Measurements from ENCODE around the gene TUBD1. TPM values are rescaled to one million over a fixed set of nuclear protein-coding genes. Genes with fewer than 3 reads are reported as not detected.

The TUBD1 gene
- total and polyA plus RNA-seq, 2 of the 13 experiments (the other 11 are each of a cell fraction or from before 2014, with no cell fraction given): 18.2 to 25.9 TPM

DNA sequence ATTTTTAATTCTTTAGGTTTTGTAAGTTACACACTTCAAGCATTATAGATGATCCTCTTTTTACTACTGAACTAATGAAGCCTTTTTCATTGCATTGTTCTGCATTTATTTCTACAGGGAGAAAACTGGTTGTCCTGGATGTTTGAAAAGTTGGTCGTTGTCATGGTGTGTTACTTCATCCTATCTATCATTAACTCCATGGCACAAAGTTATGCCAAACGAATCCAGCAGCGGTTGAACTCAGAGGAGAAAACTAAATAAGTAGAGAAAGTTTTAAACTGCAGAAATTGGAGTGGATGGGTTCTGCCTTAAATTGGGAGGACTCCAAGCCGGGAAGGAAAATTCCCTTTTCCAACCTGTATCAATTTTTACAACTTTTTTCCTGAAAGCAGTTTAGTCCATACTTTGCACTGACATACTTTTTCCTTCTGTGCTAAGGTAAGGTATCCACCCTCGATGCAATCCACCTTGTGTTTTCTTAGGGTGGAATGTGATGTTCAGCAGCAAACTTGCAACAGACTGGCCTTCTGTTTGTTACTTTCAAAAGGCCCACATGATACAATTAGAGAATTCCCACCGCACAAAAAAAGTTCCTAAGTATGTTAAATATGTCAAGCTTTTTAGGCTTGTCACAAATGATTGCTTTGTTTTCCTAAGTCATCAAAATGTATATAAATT lies 53.0 kb downstream of the TUBD1 start (continued):
- TF ChIP-seq HES4 (CRISPR knock-in tag; IDR thresholded peaks at IDR 0.05; ENCODE audit: borderline replicate concordance) (no peak), ATF7 (IDR thresholded peaks at IDR 0.05) (no peak), ATF7 (CRISPR knock-in tag; IDR thresholded peaks at IDR 0.05) (no peak), ZNF251 (CRISPR knock-in tag; IDR thresholded peaks at IDR 0.05) (no peak), ZNF550 (CRISPR knock-in tag; IDR thresholded peaks at IDR 0.05; ENCODE audit: borderline replicate concordance) (no peak), SP2 (CRISPR knock-in tag; IDR thresholded peaks at IDR 0.05) (no peak), RARG (CRISPR knock-in tag; IDR thresholded peaks at IDR 0.05; ENCODE audit: low read depth) (no peak), ZNF234 (CRISPR knock-in tag; conservative IDR thresholded peaks at IDR 0.05) (no peak), SIX4 (CRISPR knock-in tag; IDR thresholded peaks at IDR 0.05) (no peak), ZNF180 (CRISPR knock-in tag; IDR thresholded peaks at IDR 0.05; ENCODE audit: borderline replicate concordance, low read depth) (no peak), ZNF790 (CRISPR knock-in tag; IDR thresholded peaks at IDR 0.05; ENCODE audit: borderline replicate concordance) (no peak), ISL2 (CRISPR knock-in tag; IDR thresholded peaks at IDR 0.05) (no peak), NFE2L2 (IDR thresholded peaks at IDR 0.05; ENCODE audit: low read length) (no peak), NR2F1 (CRISPR knock-in tag; IDR thresholded peaks at IDR 0.05) (no peak), NCOR1 (IDR thresholded peaks at IDR 0.05; ENCODE audit: borderline replicate concordance, low read length) (no peak), NFATC3 (CRISPR knock-in tag; IDR thresholded peaks at IDR 0.05) (no peak), ZNF761 (CRISPR knock-in tag; conservative IDR thresholded peaks at IDR 0.05) (no peak), ASH2L (IDR thresholded peaks at IDR 0.05; ENCODE audit: insufficient read length, low read depth, low read length) (no peak), PITX1 (CRISPR knock-in tag; IDR thresholded peaks at IDR 0.05) (no peak), ZNF75D (CRISPR knock-in tag; IDR thresholded peaks at IDR 0.05; ENCODE audit: borderline replicate concordance) (no peak), NBN (conservative IDR thresholded peaks at IDR 0.05) (no peak)
- TF ChIP-seq, protein P1, sequence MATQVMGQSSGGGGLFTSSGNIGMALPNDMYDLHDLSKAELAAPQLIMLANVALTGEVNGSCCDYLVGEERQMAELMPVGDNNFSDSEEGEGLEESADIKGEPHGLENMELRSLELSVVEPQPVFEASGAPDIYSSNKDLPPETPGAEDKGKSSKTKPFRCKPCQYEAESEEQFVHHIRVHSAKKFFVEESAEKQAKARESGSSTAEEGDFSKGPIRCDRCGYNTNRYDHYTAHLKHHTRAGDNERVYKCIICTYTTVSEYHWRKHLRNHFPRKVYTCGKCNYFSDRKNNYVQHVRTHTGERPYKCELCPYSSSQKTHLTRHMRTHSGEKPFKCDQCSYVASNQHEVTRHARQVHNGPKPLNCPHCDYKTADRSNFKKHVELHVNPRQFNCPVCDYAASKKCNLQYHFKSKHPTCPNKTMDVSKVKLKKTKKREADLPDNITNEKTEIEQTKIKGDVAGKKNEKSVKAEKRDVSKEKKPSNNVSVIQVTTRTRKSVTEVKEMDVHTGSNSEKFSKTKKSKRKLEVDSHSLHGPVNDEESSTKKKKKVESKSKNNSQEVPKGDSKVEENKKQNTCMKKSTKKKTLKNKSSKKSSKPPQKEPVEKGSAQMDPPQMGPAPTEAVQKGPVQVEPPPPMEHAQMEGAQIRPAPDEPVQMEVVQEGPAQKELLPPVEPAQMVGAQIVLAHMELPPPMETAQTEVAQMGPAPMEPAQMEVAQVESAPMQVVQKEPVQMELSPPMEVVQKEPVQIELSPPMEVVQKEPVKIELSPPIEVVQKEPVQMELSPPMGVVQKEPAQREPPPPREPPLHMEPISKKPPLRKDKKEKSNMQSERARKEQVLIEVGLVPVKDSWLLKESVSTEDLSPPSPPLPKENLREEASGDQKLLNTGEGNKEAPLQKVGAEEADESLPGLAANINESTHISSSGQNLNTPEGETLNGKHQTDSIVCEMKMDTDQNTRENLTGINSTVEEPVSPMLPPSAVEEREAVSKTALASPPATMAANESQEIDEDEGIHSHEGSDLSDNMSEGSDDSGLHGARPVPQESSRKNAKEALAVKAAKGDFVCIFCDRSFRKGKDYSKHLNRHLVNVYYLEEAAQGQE (IDR thresholded peaks at IDR 0.05; ENCODE audit: borderline replicate concordance in 1 of 2, low read depth in 1 of 2, low read length in 2 of 2): 0 out of 4 replicates have a peak, but pooled peaks of 1 of the 2 experiments have one; percentile 27
- TF ChIP-seq, protein P2, sequence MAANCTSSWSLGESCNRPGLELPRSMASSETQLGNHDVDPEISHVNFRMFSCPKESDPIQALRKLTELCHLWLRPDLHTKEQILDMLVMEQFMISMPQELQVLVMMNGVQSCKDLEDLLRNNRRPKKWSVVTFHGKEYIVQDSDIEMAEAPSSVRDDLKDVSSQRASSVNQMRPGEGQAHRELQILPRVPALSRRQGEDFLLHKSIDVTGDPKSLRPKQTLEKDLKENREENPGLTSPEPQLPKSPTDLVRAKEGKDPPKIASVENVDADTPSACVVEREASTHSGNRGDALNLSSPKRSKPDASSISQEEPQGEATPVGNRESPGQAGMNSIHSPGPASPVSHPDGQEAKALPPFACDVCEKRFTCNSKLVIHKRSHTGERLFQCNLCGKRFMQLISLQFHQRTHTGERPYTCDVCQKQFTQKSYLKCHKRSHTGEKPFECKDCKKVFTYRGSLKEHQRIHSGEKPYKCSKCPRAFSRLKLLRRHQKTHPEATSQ (CRISPR knock-in tag; IDR thresholded peaks at IDR 0.05; ENCODE audit: borderline replicate concordance): no peak
- TF ChIP-seq, protein P3, sequence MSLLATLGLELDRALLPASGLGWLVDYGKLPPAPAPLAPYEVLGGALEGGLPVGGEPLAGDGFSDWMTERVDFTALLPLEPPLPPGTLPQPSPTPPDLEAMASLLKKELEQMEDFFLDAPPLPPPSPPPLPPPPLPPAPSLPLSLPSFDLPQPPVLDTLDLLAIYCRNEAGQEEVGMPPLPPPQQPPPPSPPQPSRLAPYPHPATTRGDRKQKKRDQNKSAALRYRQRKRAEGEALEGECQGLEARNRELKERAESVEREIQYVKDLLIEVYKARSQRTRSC (CRISPR knock-in tag; IDR thresholded peaks at IDR 0.05; ENCODE audit: low read depth): no peak
- TF ChIP-seq, protein P4, sequence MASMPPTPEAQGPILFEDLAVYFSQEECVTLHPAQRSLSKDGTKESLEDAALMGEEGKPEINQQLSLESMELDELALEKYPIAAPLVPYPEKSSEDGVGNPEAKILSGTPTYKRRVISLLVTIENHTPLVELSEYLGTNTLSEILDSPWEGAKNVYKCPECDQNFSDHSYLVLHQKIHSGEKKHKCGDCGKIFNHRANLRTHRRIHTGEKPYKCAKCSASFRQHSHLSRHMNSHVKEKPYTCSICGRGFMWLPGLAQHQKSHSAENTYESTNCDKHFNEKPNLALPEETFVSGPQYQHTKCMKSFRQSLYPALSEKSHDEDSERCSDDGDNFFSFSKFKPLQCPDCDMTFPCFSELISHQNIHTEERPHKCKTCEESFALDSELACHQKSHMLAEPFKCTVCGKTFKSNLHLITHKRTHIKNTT (CRISPR knock-in tag; IDR thresholded peaks at IDR 0.05): no peak
